ENCODE results near the gene MFNG.

MFNG gene

DNA sequence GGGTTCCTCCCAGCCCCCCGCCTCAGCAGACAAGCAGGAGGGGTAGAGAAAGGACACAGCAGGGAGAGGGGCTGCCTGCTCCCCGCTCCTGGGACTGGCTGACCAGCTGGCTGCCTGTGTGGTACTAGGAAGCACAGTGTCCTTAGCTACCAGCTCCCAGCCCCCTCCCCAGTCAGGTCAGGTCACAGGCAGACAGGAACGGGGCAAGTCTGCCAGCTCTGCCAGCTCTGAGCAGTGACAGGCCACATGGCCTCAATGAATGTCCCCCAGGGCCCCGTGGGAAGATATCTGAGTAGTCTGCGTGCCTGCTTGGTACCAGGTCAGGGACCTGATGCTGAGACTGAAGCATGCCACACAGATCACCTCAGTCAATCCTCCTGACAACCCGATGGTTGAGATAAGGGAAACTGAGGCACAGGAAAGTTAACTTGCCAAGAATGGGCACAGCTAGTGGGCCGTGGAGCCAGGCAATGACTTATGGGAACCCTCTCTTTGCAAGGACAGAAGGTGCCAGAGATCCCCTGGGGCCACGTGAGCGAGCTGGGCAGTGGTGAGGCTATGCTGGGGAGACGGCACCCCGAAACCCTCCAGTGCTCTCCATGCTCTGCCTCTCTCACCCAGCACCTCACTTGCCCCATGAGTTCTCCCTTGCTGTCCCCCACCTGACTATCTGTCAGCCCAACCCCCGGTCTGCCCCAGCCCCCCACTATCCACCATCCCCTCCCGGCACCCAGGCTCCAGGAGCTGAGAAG is 13.8 kb upstream of the MFNG start:
- Histone ChIP-seq H3K36me3 (ENCODE audit: control insufficient read depth in 2 of 2, insufficient read depth in 1 of 2, low read length in 2 of 2) (peaks cover 0 to 81% of the 10 kb centered on the region in 2 experiments; a peak in 2 of 3 replicates), H3K4me3 (ENCODE audit: low read depth, low read length) (no peak overlapping the region), H3K4me1 (ENCODE audit: control insufficient read depth, insufficient read depth, low read length) (no peaks in the 10 kb centered on the region), H3K9me3 (ENCODE audit: control insufficient read depth, insufficient read depth, low read depth, low read length) (no peaks in the 10 kb centered on the region), H3K27ac (ENCODE audit: extremely low read depth, low read depth, low read length) (no peak overlapping the region)
- CTCF ChIA-PET = interaction anchor here (0.5 to 12.9 kb wide), 10 partner anchors 13 to 228 kb away, joined by 3 to 115 read pairs (median 4); partner anchors contain the start of gene MFNG
- POLR2A ChIA-PET = interaction anchor here (0.6 to 0.9 kb wide), 2 partner anchors 9 to 12 kb away, joined by 3 to 4 read pairs; no protein-coding TSS in a partner anchor
- TF ChIP-seq, protein P1, sequence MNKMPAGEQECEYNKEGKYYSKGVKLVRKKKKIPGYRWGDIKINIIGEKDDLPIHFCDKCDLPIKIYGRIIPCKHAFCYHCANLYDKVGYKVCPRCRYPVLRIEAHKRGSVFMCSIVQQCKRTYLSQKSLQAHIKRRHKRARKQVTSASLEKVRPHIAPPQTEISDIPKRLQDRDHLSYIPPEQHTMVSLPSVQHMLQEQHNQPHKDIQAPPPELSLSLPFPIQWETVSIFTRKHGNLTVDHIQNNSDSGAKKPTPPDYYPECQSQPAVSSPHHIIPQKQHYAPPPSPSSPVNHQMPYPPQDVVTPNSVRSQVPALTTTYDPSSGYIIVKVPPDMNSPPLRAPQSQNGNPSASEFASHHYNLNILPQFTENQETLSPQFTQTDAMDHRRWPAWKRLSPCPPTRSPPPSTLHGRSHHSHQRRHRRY (tag by site-specific recombination; IDR thresholded peaks at IDR 0.05) = no peak
- TF ChIP-seq ZXDB (tag by site-specific recombination; IDR thresholded peaks at IDR 0.05) = no peak
- TF ChIP-seq ZNF366 (tag by site-specific recombination; conservative IDR thresholded peaks at IDR 0.05) = no peak
- TF ChIP-seq ZNF221 (tag by site-specific recombination; IDR thresholded peaks at IDR 0.05; ENCODE audit: borderline replicate concordance) = no peak

DNA sequence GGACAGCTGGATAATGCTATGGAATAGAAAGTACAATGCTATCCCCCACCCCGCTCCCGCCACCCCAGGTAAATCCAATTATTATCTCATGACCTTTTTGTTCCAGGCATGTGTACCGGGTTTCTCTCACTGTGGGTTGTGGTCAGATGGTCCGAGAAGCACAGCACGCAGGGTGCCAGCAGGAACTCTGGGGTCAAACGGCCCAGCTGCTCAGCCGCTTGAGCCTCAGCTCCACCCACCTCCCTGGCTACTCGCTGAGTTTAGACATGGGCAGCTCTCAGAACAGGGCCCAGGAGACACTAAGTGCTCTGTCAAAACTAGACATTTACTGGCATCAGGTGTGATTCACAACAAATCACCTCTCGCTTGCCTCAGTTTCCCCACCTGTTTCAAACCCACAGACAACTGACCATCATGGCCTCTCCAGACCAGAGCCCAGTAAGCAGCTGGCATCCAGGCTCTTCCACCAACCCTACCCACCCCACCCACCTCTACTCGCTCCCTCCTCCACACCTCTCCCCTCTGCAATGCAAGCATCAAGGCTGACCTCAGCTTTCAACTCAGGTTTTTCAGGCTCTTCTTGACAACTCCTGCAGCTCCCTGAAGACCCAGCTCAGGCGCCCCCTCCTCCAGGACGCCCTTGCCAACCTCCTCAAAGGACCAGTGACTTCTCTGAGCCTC is 13.0 kb upstream of the MFNG start:
- CTCF ChIA-PET = interaction anchor here (0.7 to 12.9 kb wide), 14 partner anchors 8 to 182 kb away, joined by 3 to 115 read pairs (median 4); partner anchors contain the start of gene MFNG
- Histone ChIP-seq H3K36me3 (ENCODE audit: control insufficient read depth in 2 of 2, insufficient read depth in 1 of 2, low read length in 2 of 2) (peaks cover 0 to 76% of the 10 kb centered on the region in 2 experiments; a peak in 2 of 3 replicates), H3K27ac (ENCODE audit: extremely low read depth, low read depth, low read length) (no peak overlapping the region)

DNA sequence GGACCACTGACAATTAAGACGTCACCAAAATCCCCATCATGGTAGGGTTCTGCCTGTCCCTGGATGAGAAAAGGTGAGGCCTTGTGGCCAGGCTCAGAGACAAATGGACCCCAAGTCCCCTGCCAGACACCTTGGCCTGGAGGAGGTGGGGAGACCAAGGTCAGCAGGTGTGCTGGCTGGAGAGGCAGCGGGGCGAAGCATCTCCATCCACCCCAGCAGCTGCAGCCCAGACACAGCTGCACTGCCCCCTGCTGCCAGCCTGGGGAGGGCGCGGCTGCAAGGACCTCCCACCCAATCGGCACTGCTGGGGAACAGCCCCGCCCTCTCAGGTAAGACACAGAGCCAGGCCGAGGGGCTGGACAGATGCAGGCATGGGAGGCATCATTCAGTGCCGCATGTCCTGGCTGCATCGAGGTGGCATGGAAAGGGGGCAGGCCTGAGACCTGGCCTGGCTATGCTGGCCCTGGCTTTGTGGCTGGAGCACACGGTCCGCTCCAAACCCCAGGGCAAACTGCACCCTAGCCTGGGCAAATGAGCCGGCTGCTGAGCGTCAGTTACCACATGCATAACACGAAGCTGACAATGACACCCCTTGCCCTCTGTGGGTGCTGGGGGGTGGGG is 12.2 kb upstream of the MFNG start:
- no peak overlapping the region for H3K4me3 ChIP-seq (ENCODE audit: low read depth, low read length)
- ChIA-PET CTCF (interaction anchor here (0.7 to 12.9 kb wide), 21 partner anchors 9 to 1209 kb away, joined by 3 to 115 read pairs (median 4); partner anchors contain the start of gene MFNG), POLR2A (interaction anchor here (0.6 to 1.9 kb wide), 3 partner anchors 12 to 49 kb away, joined by 4 to 8 read pairs (median 4); partner anchors contain the start of gene MFNG)
- no peaks in the 10 kb centered on the region for H3K4me1 ChIP-seq (ENCODE audit: control insufficient read depth, insufficient read depth, low read length)
- H3K9me3 ChIP-seq (ENCODE audit: control insufficient read depth, insufficient read depth, low read depth, low read length) = no peaks in the 10 kb centered on the region
- H3K36me3 ChIP-seq (ENCODE audit: control insufficient read depth in 2 of 2, insufficient read depth in 1 of 2, low read length in 2 of 2) = peaks cover 0 to 74% of the 10 kb centered on the region in 2 experiments; a peak in 2 of 3 replicates
- no peak overlapping the region for H3K27ac ChIP-seq (ENCODE audit: extremely low read depth, low read depth, low read length)
- TF ChIP-seq SETDB1 (IDR thresholded peaks at IDR 0.05; ENCODE audit: insufficient read length, low read length) (no peak), ZNF621 (tag by site-specific recombination; IDR thresholded peaks at IDR 0.05) (no peak), ZEB2 (tag by site-specific recombination; IDR thresholded peaks at IDR 0.05) (0 out of 2 replicates have a peak, but pooled peaks have one; percentile 38), ZFHX2 (tag by site-specific recombination; conservative IDR thresholded peaks at IDR 0.05) (peak; percentile 41; the same call in 1 of the 2 replicates), SCRT1 (tag by site-specific recombination; IDR thresholded peaks at IDR 0.05; ENCODE audit: borderline replicate concordance) (no peak), ZNF366 (tag by site-specific recombination; conservative IDR thresholded peaks at IDR 0.05) (no peak), ZNF157 (tag by site-specific recombination; IDR thresholded peaks at IDR 0.05) (no peak), ZNF654 (tag by site-specific recombination; IDR thresholded peaks at IDR 0.05; ENCODE audit: low read depth) (peak; percentile 16; the same call in 1 of the 2 replicates), YY1 (tag by site-specific recombination; IDR thresholded peaks at IDR 0.05) (no peak), ZNF791 (tag by site-specific recombination; IDR thresholded peaks at IDR 0.05) (no peak), ZNF558 (tag by site-specific recombination; IDR thresholded peaks at IDR 0.05) (no peak), ZNF629 (tag by site-specific recombination; IDR thresholded peaks at IDR 0.05) (no peak), TCF7L2 (IDR thresholded peaks at IDR 0.05; ENCODE audit: borderline replicate concordance, low read depth, low read length) (no peak), ZNF169 (tag by site-specific recombination; IDR thresholded peaks at IDR 0.05) (no peak), ZNF292 (tag by site-specific recombination; IDR thresholded peaks at IDR 0.05; ENCODE audit: borderline replicate concordance, low read depth) (no peak)
- TF ChIP-seq, protein P2, sequence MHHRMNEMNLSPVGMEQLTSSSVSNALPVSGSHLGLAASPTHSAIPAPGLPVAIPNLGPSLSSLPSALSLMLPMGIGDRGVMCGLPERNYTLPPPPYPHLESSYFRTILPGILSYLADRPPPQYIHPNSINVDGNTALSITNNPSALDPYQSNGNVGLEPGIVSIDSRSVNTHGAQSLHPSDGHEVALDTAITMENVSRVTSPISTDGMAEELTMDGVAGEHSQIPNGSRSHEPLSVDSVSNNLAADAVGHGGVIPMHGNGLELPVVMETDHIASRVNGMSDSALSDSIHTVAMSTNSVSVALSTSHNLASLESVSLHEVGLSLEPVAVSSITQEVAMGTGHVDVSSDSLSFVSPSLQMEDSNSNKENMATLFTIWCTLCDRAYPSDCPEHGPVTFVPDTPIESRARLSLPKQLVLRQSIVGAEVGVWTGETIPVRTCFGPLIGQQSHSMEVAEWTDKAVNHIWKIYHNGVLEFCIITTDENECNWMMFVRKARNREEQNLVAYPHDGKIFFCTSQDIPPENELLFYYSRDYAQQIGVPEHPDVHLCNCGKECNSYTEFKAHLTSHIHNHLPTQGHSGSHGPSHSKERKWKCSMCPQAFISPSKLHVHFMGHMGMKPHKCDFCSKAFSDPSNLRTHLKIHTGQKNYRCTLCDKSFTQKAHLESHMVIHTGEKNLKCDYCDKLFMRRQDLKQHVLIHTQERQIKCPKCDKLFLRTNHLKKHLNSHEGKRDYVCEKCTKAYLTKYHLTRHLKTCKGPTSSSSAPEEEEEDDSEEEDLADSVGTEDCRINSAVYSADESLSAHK (tag by site-specific recombination; IDR thresholded peaks at IDR 0.05) = no peak

More for the DNA sequence above, 13.0 kb upstream of the MFNG start:
- Histone ChIP-seq H3K9me3 (ENCODE audit: control insufficient read depth, insufficient read depth, low read depth, low read length) (no peaks in the 10 kb centered on the region), H3K4me1 (ENCODE audit: control insufficient read depth, insufficient read depth, low read length) (no peaks in the 10 kb centered on the region), H3K4me3 (ENCODE audit: low read depth, low read length) (no peak overlapping the region)
- peak; percentile 91 for TF ChIP-seq ZNF341 (tag by site-specific recombination; IDR thresholded peaks at IDR 0.05; ENCODE audit: low read depth)
- TF ChIP-seq EGR2 (tag by site-specific recombination; IDR thresholded peaks at IDR 0.05; ENCODE audit: low read depth) = peak; percentile 77
- TF ChIP-seq ZFP37 (tag by site-specific recombination; IDR thresholded peaks at IDR 0.05) = no peak
- TF ChIP-seq ZNF776 (tag by site-specific recombination; IDR thresholded peaks at IDR 0.05; ENCODE audit: borderline replicate concordance) = no peak
- TF ChIP-seq, protein P3, sequence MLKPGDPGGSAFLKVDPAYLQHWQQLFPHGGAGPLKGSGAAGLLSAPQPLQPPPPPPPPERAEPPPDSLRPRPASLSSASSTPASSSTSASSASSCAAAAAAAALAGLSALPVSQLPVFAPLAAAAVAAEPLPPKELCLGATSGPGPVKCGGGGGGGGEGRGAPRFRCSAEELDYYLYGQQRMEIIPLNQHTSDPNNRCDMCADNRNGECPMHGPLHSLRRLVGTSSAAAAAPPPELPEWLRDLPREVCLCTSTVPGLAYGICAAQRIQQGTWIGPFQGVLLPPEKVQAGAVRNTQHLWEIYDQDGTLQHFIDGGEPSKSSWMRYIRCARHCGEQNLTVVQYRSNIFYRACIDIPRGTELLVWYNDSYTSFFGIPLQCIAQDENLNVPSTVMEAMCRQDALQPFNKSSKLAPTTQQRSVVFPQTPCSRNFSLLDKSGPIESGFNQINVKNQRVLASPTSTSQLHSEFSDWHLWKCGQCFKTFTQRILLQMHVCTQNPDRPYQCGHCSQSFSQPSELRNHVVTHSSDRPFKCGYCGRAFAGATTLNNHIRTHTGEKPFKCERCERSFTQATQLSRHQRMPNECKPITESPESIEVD (tag by site-specific recombination; IDR thresholded peaks at IDR 0.05) = no peak
- TF ChIP-seq ZFHX2 (tag by site-specific recombination; conservative IDR thresholded peaks at IDR 0.05) = peak; percentile 69
- TF ChIP-seq ZNF785 (tag by site-specific recombination; IDR thresholded peaks at IDR 0.05) = no peak
- POLR2A ChIA-PET = interaction anchor here (1.9 kb wide), 1 partner anchor 13 kb away, joined by 8 read pairs; the partner anchor contains the start of gene MFNG
